HL-60/S4 treated with phorbol 12-myristate 13-acetate at 8.2 ng/mL for 4 days and 3 days (cell line): ENCODE measurements around the gene STX8.
"Not testable (repeated sequence)": the region's sequence is repeated elsewhere in the genome, so short reads cannot be mapped to it uniquely, and the experiment has no call there.

ENCODE experiments used
- in situ Hi-C: fragments of 300-500 bp; cut with MboI; formaldehyde crosslinking; loops from 2 replicates; pipeline ENCODE4 v1.15.0; 2022; ENCODE audit warnings: low sequenced_read_pairs

Gene STX8

GRCh38 chr17:9557161-9557755, 18.4 kb downstream of the STX8 start:
- in situ Hi-C loops, result no loop called here

- in situ Hi-C loops, result not testable (repeated sequence)
Observed at GRCh38 chr17:9554715-9555114, 20.9 kb downstream of the STX8 start.

GRCh38 chr17:9553596-9553995, 22.0 kb downstream of the STX8 start:
- in situ Hi-C loops, result no loop called here

GRCh38 chr17:9553181-9553580, 22.4 kb downstream of the STX8 start:
- in situ Hi-C loops, result no loop called here

GRCh38 chr17:9549215-9549614, 26.4 kb downstream of the STX8 start:
- in situ Hi-C loops, result no loop called here

GRCh38 chr17:9544221-9544620, 31.4 kb downstream of the STX8 start:
- in situ Hi-C loops, result no loop called here

GRCh38 chr17:9541718-9542117, 33.9 kb downstream of the STX8 start:
- in situ Hi-C loops, result no loop called here

- in situ Hi-C loops, result no loop called here
Observed at GRCh38 chr17:9538626-9539025, 37.0 kb downstream of the STX8 start.

GRCh38 chr17:9537177-9537776, 38.3 kb downstream of the STX8 start:
- in situ Hi-C loops, result no loop called here

- in situ Hi-C loops, result no loop called here
Observed at GRCh38 chr17:9536061-9536460, 39.6 kb downstream of the STX8 start.

- in situ Hi-C loops, result no loop called here
Observed at GRCh38 chr17:9533441-9533840, 42.2 kb downstream of the STX8 start.

- in situ Hi-C loops, result no loop called here
Observed at GRCh38 chr17:9532715-9533114, 42.9 kb downstream of the STX8 start.

- in situ Hi-C loops, result no loop called here
Observed at GRCh38 chr17:9531034-9531433, 44.6 kb downstream of the STX8 start.

- in situ Hi-C loops, result no loop called here
Observed at GRCh38 chr17:9529033-9529700, 46.5 kb downstream of the STX8 start.

- in situ Hi-C loops, result no loop called here
Observed at GRCh38 chr17:9527788-9528187, 47.8 kb downstream of the STX8 start.

- in situ Hi-C loops, result no loop called here
Observed at GRCh38 chr17:9522074-9522473, 53.5 kb downstream of the STX8 start.

GRCh38 chr17:9521062-9521461, 54.6 kb downstream of the STX8 start:
- in situ Hi-C loops, result no loop called here

- in situ Hi-C loops, result no loop called here
Observed at GRCh38 chr17:9520649-9521048, 55.0 kb downstream of the STX8 start.

GRCh38 chr17:9519583-9520272, 55.9 kb downstream of the STX8 start:
- in situ Hi-C loops, result no loop called here

- in situ Hi-C loops, result no loop called here
Observed at GRCh38 chr17:9517396-9517795, 58.2 kb downstream of the STX8 start.

GRCh38 chr17:9513266-9513665, 62.4 kb downstream of the STX8 start:
- in situ Hi-C loops, result no loop called here
